ENCODE results near the gene LCP1. TPM values are rescaled to one million over a fixed set of nuclear protein-coding genes. Genes with fewer than 3 reads are reported as not detected.

The LCP1 gene
- total RNA-seq, 1 donor from 2014 or later = 8.3 TPM

DNA sequence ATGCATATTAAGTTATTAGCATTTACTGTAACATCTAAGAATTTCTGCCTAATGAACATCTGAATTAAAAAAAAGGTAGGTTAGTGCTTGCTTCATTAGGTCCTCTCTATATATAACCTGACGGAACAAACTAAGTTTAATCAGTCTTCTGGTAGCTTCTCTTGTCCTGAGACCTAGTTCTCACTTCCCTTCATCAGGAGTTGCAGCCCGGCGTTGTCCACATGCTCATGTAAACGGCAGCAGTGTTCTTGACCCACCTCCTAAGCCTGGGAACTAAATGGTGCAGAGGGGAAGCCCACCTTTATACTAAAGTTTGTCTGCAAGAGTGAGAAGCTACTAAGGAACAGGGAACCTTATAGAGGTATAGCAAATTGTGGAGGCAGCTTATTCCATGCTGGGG is 45.3 kb downstream of the LCP1 start:
- DNase-seq (ENCODE audit: low spot score, unreplicated experiment) = no peak
- no peaks in the 10 kb centered on the region for H3K27me3 Mint-ChIP-seq
- no peak overlapping the region for H3K4me3 Mint-ChIP-seq (ENCODE audit: low read depth)
- TF ChIP-seq, protein P1, sequence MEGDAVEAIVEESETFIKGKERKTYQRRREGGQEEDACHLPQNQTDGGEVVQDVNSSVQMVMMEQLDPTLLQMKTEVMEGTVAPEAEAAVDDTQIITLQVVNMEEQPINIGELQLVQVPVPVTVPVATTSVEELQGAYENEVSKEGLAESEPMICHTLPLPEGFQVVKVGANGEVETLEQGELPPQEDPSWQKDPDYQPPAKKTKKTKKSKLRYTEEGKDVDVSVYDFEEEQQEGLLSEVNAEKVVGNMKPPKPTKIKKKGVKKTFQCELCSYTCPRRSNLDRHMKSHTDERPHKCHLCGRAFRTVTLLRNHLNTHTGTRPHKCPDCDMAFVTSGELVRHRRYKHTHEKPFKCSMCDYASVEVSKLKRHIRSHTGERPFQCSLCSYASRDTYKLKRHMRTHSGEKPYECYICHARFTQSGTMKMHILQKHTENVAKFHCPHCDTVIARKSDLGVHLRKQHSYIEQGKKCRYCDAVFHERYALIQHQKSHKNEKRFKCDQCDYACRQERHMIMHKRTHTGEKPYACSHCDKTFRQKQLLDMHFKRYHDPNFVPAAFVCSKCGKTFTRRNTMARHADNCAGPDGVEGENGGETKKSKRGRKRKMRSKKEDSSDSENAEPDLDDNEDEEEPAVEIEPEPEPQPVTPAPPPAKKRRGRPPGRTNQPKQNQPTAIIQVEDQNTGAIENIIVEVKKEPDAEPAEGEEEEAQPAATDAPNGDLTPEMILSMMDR (IDR thresholded peaks at IDR 0.05; ENCODE audit: unreplicated experiment) = no peak
- H3K4me1 Mint-ChIP-seq (ENCODE audit: low read depth) = peaks cover 43% of the 10 kb centered on the region
- no peaks in the 10 kb centered on the region for H3K36me3 Mint-ChIP-seq (ENCODE audit: insufficient read depth)
- no peaks in the 10 kb centered on the region for H3K9me3 Mint-ChIP-seq (ENCODE audit: low read depth)
- H3K27ac Mint-ChIP-seq = no peak overlapping the region

DNA sequence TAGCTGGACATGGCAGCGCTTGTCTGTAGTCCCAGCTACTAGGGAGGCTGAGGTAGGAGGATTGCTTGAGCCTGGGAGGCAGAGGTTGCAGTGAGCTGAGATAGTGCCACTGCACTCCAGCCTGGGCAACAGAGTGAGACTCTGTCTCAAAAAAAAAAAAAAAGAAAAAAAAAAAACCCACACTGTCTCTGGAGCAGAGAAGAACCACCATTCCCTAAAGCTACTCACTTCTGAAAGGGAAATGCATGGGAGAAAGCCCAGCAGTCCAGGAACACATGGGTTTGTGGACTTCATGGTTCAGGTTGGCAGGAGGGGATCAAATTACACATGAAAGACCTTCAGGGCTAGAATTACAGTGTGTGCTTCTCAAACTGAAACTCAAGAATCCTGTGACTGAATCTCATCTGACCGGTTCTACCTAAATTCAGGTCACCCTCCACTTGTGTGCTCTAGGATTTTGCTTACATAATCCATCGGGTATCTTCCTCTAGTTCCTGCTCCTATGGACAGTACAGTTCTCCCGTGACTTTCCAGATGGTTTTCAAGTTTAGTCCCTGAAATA is 46.9 kb downstream of the LCP1 start:
- H3K4me3 Mint-ChIP-seq (ENCODE audit: low read depth) = peak overlapping the region; percentile 4

DNA sequence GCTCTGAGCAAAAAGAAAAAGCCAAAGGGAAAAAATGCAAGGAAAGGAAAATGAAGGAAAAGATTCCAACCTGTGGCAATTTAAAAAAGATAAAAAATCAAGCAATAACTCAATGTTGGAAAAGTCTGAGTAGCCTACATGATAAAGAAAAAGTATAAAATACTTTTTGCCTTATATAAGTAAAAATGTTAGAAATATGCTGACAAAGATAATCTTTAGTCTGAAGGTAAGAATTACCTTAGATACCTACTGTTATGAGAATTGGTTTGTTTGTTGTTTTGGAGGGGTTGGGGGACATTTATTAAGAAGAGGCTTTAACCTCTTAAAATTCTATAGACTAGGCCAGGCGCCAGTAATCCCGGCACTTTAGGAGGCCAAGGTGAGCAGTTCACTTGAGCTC is 47.5 kb downstream of the LCP1 start:
- Mint-ChIP-seq H3K27ac (peak overlapping the region; percentile 46), H3K4me1 (ENCODE audit: low read depth) (peaks cover 37% of the 10 kb centered on the region), H3K27me3 (no peaks in the 10 kb centered on the region), H3K36me3 (ENCODE audit: insufficient read depth) (no peaks in the 10 kb centered on the region), H3K9me3 (ENCODE audit: low read depth) (no peaks in the 10 kb centered on the region), H3K4me3 (ENCODE audit: low read depth) (no peak overlapping the region)
- no peak for DNase-seq (ENCODE audit: low spot score, unreplicated experiment)
- TF ChIP-seq, protein P1 (IDR thresholded peaks at IDR 0.05; ENCODE audit: unreplicated experiment) = no peak

More for the DNA sequence above, 46.9 kb downstream of the LCP1 start:
- no peaks in the 10 kb centered on the region for H3K27me3 Mint-ChIP-seq
- no peak for DNase-seq (ENCODE audit: low spot score, unreplicated experiment)
- no peaks in the 10 kb centered on the region for H3K36me3 Mint-ChIP-seq (ENCODE audit: insufficient read depth)
- TF ChIP-seq, protein P1 (IDR thresholded peaks at IDR 0.05; ENCODE audit: unreplicated experiment) = no peak
- H3K9me3 Mint-ChIP-seq (ENCODE audit: low read depth) = no peaks in the 10 kb centered on the region
- H3K27ac Mint-ChIP-seq = peak overlapping the region; percentile 94
- H3K4me1 Mint-ChIP-seq (ENCODE audit: low read depth) = peaks cover 37% of the 10 kb centered on the region

DNA sequence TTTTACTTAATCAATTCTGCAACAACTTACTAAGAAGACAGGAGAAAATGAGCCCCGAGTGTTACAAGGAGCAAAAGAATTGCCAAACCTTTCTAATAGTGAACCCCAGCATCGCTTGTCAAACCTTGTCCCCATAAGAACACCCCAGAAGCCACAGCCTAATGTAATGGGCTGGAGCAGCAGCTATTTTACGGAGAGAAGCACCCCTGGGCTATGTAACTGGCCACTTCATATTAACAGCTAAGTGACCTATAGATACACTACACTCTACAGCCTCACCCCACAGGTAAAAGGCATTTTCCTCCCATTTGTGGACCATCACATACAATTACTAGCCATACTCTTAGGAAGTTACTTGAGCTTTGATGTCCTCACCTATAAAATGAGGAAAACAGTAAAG is 49.9 kb downstream of the LCP1 start:
- Mint-ChIP-seq H3K27me3 (no peaks in the 10 kb centered on the region), H3K36me3 (ENCODE audit: insufficient read depth) (no peaks in the 10 kb centered on the region), H3K9me3 (ENCODE audit: low read depth) (no peaks in the 10 kb centered on the region), H3K4me1 (ENCODE audit: low read depth) (peaks cover 28% of the 10 kb centered on the region), H3K27ac (no peak overlapping the region), H3K4me3 (ENCODE audit: low read depth) (no peak overlapping the region)
- DNase-seq (ENCODE audit: low spot score, unreplicated experiment) = no peak
- TF ChIP-seq, protein P1 (IDR thresholded peaks at IDR 0.05; ENCODE audit: unreplicated experiment) = no peak

DNA sequence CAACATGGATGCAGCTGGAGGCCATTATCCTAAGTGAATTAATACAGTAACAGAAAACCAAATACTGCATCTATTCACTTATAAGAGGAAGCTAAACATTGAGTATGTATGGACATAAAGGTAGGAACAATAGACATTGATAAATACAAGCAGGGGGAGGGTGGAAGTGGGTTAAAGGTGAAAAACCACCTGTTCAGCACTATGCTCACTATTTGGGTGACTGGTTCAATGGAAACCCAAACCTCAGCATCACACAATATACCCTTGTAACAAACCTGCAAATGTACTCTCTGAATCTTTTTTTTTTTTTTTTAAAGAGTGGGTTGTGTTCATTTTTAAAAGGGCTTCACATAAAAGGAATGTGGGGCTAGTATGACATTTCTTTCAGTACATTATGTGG is 50.3 kb downstream of the LCP1 start:
- DNase-seq (ENCODE audit: low spot score, unreplicated experiment) = no peak
- peaks cover 26% of the 10 kb centered on the region for H3K4me1 Mint-ChIP-seq (ENCODE audit: low read depth)

More for the DNA sequence above, 50.3 kb downstream of the LCP1 start:
- Mint-ChIP-seq H3K9me3 (ENCODE audit: low read depth) (no peaks in the 10 kb centered on the region), H3K27me3 (no peaks in the 10 kb centered on the region), H3K27ac (no peak overlapping the region), H3K36me3 (ENCODE audit: insufficient read depth) (no peaks in the 10 kb centered on the region), H3K4me3 (ENCODE audit: low read depth) (no peak overlapping the region)
- TF ChIP-seq, protein P1 (IDR thresholded peaks at IDR 0.05; ENCODE audit: unreplicated experiment) = no peak

All from progenitor cell of endocrine pancreas (in vitro differentiated cells).